Measurements from ENCODE around the gene NGRN. TPM values are rescaled to one million over a fixed set of nuclear protein-coding genes. Genes with fewer than 3 reads are reported as not detected.

The NGRN gene
- total and polyA plus RNA-seq, 2 experiments from 2014 or later = 99.5 to 122 TPM

GRCh38 chr15:90232941-90233386 lies 32.5 kb upstream of the NGRN start:
- peak; percentile 59 for DNase-seq

DNA sequence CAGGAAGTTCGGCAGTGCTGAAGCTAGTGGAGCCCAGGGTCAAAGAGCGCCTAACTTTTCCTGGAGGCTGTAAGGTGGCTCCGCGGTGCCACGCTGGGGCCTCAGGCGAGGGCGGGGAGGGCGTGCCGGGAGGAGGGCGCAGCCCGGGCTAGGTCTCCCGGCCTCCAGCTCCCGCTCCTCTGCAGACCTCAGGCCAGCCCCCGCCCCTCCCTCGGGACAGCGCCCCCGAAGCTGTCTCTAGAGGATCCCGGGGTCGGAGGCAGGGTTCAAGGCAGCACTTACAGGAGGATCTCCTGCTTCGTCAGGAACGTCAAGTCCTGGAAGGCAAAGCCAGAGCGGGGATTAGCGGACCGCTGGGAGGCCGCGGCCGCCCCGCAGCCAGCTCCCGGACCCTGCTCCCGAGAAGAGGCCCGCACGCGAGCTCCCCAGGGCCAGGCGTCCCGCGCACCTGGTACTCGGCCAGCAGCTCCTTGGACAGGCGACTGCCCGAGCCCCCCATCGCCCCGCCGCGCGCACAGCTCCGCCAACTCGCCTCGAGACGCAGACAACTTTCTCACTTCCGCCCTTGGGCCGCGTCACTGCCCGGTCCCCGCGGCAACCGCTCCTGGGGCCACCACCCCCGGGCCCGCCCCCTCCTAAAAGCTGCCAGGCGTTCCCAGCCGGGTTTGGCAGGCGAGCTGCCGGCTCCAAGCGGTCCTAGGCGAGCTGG lies 31.9 kb upstream of the NGRN start, which contains the start of gene CIB1:
Gene CIB1, minus strand, starts transcription at position 555 of the 709 bp plus-strand sequence. Its CDS starts 56 bp downstream, at position 499.
- Histone ChIP-seq H3K27ac (peak within 1 kb of the TSS; percentile 82), H3K4me2 (ENCODE audit: unreplicated experiment) (peak within 1 kb of the TSS; percentile 93), H3K9me2 (ENCODE audit: insufficient read depth) (no peaks in the 10 kb centered on the region), H3K27me3 (replicated peaks; ENCODE audit: insufficient read depth) (no peaks in the 10 kb centered on the region), H2AFZ (peak within 1 kb of the TSS; percentile 92), H3K9ac (peak within 1 kb of the TSS; percentile 93), H3K36me3 (ENCODE audit: low read depth) (no peaks in the 10 kb centered on the region), H4K20me1 (ENCODE audit: insufficient read depth) (no peaks in the 10 kb centered on the region), H3K79me2 (ENCODE audit: insufficient read depth) (peaks cover 22% of the 10 kb centered on the region), H3F3A (ENCODE audit: insufficient read depth) (no peaks in the 10 kb centered on the region), H3K9me3 (ENCODE audit: low read depth) (no peaks in the 10 kb centered on the region), H3K4me1 (ENCODE audit: insufficient read depth) (0 out of 2 replicates have a peak, but pooled peaks cover 8% of the 10 kb centered on the region), H3K4me3 (peak within 1 kb of the TSS; percentile 90)
- in situ Hi-C loops (cut with MboI) = no loop called here
- TF ChIP-seq EZH2phosphoT487 (IDR thresholded peaks at IDR 0.05; ENCODE audit: insufficient read depth, low read depth) = no peak
- no peak for TF ChIP-seq EZH2 (IDR thresholded peaks at IDR 0.05; ENCODE audit: insufficient read depth, poor library complexity, severe bottlenecking)
- peak; percentile 99 for DNase-seq
- WGBS, 2 experiments (ENCODE audit: low coverage in 1 of 2, low lambda C conversion rate in 2 of 2, missing lambda C conversion rate in 2 of 2) = 1% methylated on average over 42 to 51 of the region's 63 CpGs

More at GRCh38 chr15:90232941-90233386, 32.5 kb upstream of the NGRN start:
- Histone ChIP-seq H3K27me3 (replicated peaks; ENCODE audit: insufficient read depth) (no peaks in the 10 kb centered on the region), H3F3A (ENCODE audit: insufficient read depth) (no peaks in the 10 kb centered on the region), H3K27ac (peak overlapping the region; percentile 82), H2AFZ (peak overlapping the region; percentile 79), H3K4me3 (peak overlapping the region; percentile 90), H3K36me3 (ENCODE audit: low read depth) (no peaks in the 10 kb centered on the region), H3K9ac (peak overlapping the region; percentile 93), H3K9me3 (ENCODE audit: low read depth) (no peaks in the 10 kb centered on the region), H3K79me2 (ENCODE audit: insufficient read depth) (peaks cover 22% of the 10 kb centered on the region), H3K9me2 (ENCODE audit: insufficient read depth) (no peaks in the 10 kb centered on the region), H3K4me1 (ENCODE audit: insufficient read depth) (0 out of 2 replicates have a peak, but pooled peaks cover 8% of the 10 kb centered on the region), H4K20me1 (ENCODE audit: insufficient read depth) (no peaks in the 10 kb centered on the region), H3K4me2 (ENCODE audit: unreplicated experiment) (peak overlapping the region; percentile 91)
- in situ Hi-C loops (cut with MboI) = no loop called here
- 3 to 7% methylated on average over 9 of the region's 9 CpGs for WGBS, 2 experiments (ENCODE audit: low coverage in 1 of 2, low lambda C conversion rate in 2 of 2, missing lambda C conversion rate in 2 of 2)
- TF ChIP-seq EZH2phosphoT487 (IDR thresholded peaks at IDR 0.05; ENCODE audit: insufficient read depth, low read depth) = no peak
- no peak for TF ChIP-seq EZH2 (IDR thresholded peaks at IDR 0.05; ENCODE audit: insufficient read depth, poor library complexity, severe bottlenecking)

DNA sequence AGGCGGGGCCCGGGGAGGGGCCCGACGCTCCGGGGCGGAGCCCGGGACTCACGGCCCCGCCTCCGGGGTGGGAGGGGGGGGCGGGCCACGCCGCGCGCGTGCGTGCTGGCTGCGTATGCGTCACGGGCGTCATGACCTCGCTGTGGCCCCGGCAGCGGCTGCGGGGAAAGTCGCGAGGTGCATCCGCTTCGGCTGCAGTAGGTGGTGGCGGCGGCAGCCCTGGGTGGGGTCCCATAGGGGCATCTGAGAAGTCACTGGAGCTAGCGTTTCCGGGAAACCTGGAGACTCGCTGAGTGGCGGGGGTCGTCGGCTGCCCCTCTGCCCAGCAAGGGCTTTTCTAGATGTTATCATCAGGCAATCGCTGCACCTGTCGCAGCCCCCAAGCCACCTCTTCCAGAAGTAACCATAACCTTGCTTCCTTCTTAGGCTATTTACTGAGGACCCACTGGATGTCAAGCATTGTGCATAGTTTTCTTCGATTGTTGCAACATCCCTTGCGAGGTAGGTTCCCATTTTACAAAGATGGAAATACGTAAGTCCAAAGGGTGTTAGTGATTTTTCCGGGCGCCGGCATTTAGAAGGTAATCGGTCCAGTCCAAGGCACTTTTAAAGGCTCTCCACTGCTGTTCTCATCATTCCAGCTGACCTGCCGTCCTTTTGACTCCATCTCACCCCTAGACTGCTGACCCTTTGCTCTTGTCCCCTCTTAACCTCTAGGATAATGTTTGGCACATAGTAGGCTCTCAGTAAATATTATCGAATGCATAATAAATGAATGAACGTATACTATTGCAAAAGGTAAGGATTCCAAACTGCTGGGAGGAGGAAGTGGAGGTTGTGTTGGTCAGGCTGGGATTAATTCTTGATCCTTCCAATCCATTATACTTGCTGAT lies 31.1 kb upstream of the NGRN start, which contains the start of gene GDPGP1:
Gene GDPGP1, plus strand, starts transcription at position 114 of the 893 bp plus-strand sequence. CDS start 6,700 bp downstream, outside the sequence.
- Histone ChIP-seq H3K9me3 (ENCODE audit: low read depth) (no peaks in the 10 kb centered on the region), H3K4me2 (ENCODE audit: unreplicated experiment) (peak within 1 kb of the TSS; percentile 93), H3K4me3 (peak within 1 kb of the TSS; percentile 90), H3K9me2 (ENCODE audit: insufficient read depth) (no peaks in the 10 kb centered on the region), H3K79me2 (ENCODE audit: insufficient read depth) (peaks cover 22% of the 10 kb centered on the region), H3K27ac (peak within 1 kb of the TSS; percentile 82), H2AFZ (peak within 1 kb of the TSS; percentile 92), H4K20me1 (ENCODE audit: insufficient read depth) (no peaks in the 10 kb centered on the region), H3K27me3 (replicated peaks; ENCODE audit: insufficient read depth) (no peaks in the 10 kb centered on the region), H3K9ac (peak within 1 kb of the TSS; percentile 93), H3F3A (ENCODE audit: insufficient read depth) (no peaks in the 10 kb centered on the region), H3K36me3 (ENCODE audit: low read depth) (no peaks in the 10 kb centered on the region), H3K4me1 (ENCODE audit: insufficient read depth) (0 out of 2 replicates have a peak, but pooled peaks cover 8% of the 10 kb centered on the region)
- peak; percentile 39 for DNase-seq
- in situ Hi-C loops (cut with MboI) = no loop called here
- WGBS, 2 experiments (ENCODE audit: low coverage in 1 of 2, low lambda C conversion rate in 2 of 2, missing lambda C conversion rate in 2 of 2) = 10 to 18% methylated on average over 21 to 49 of the region's 49 CpGs
- TF ChIP-seq EZH2phosphoT487 (IDR thresholded peaks at IDR 0.05; ENCODE audit: insufficient read depth, low read depth) = no peak
- no peak for TF ChIP-seq EZH2 (IDR thresholded peaks at IDR 0.05; ENCODE audit: insufficient read depth, poor library complexity, severe bottlenecking)

GRCh38 chr15:90239371-90239770 lies 26.1 kb upstream of the NGRN start:
- 66 to 70% methylated on average over 3 of the region's 3 CpGs for WGBS, 2 experiments (ENCODE audit: low coverage in 1 of 2, low lambda C conversion rate in 2 of 2, missing lambda C conversion rate in 2 of 2)
- H3K36me3 ChIP-seq (ENCODE audit: low read depth) = no peaks in the 10 kb centered on the region
- H4K20me1 ChIP-seq (ENCODE audit: insufficient read depth) = no peaks in the 10 kb centered on the region
- no peak overlapping the region for H2AFZ ChIP-seq
- H3F3A ChIP-seq (ENCODE audit: insufficient read depth) = no peaks in the 10 kb centered on the region
- no peak overlapping the region for H3K27ac ChIP-seq
- no peak overlapping the region for H3K4me2 ChIP-seq (ENCODE audit: unreplicated experiment)
- no peaks in the 10 kb centered on the region for H3K4me1 ChIP-seq (ENCODE audit: insufficient read depth)
- in situ Hi-C loops (cut with MboI) = no loop called here
- no peaks in the 10 kb centered on the region for H3K9me2 ChIP-seq (ENCODE audit: insufficient read depth)
- no peak overlapping the region for H3K4me3 ChIP-seq
- TF ChIP-seq EZH2 (IDR thresholded peaks at IDR 0.05; ENCODE audit: insufficient read depth, poor library complexity, severe bottlenecking) (no peak), EZH2phosphoT487 (IDR thresholded peaks at IDR 0.05; ENCODE audit: insufficient read depth, low read depth) (no peak)
- no peak for DNase-seq
- no peaks in the 10 kb centered on the region for H3K9me3 ChIP-seq (ENCODE audit: low read depth)
- H3K9ac ChIP-seq = no peak overlapping the region
- no peaks in the 10 kb centered on the region for H3K79me2 ChIP-seq (ENCODE audit: insufficient read depth)
- H3K27me3 ChIP-seq (replicated peaks; ENCODE audit: insufficient read depth) = no peaks in the 10 kb centered on the region
